GM18508 (cell line): ENCODE data around the gene ENTHD1.

Source experiments
- ATAC-seq: cut with Tn5 transposase; IDR thresholded peaks from one replicate; pipeline ENCODE4 v1.9.1; 2021; ENCODE audit warnings: moderate number of reproducible peaks; ENCODE audit not compliant: insufficient read depth, unreplicated experiment

Gene ENTHD1

GRCh38 chr22:39718921-39719475 lies 174.6 kb downstream of the ENTHD1 start:
- ATAC-seq: no peak

- ATAC-seq: no peak
Observed at GRCh38 chr22:39718206-39718605, 175.4 kb downstream of the ENTHD1 start.

GRCh38 chr22:39717099-39717498 lies 176.5 kb downstream of the ENTHD1 start:
- ATAC-seq: no peak

- ATAC-seq: no peak
Observed at GRCh38 chr22:39716534-39716933, 177.0 kb downstream of the ENTHD1 start.

- ATAC-seq: no peak
Observed at GRCh38 chr22:39715778-39716495, 177.6 kb downstream of the ENTHD1 start.

GRCh38 chr22:39714321-39714720 lies 179.2 kb downstream of the ENTHD1 start:
- no peak for ATAC-seq

- no peak for ATAC-seq
Observed at GRCh38 chr22:39713799-39714290, 179.7 kb downstream of the ENTHD1 start.

GRCh38 chr22:39712751-39713525 lies 180.6 kb downstream of the ENTHD1 start:
- ATAC-seq: no peak

GRCh38 chr22:39712081-39712480 lies 181.5 kb downstream of the ENTHD1 start:
- ATAC-seq: no peak

GRCh38 chr22:39710380-39711150 lies 183.0 kb downstream of the ENTHD1 start:
- ATAC-seq: no peak

- no peak for ATAC-seq
Observed at GRCh38 chr22:39707816-39708215, 185.7 kb downstream of the ENTHD1 start.

GRCh38 chr22:39707351-39707750 lies 186.2 kb downstream of the ENTHD1 start:
- no peak for ATAC-seq

- no peak for ATAC-seq
Observed at GRCh38 chr22:39706376-39707140, 187.0 kb downstream of the ENTHD1 start.

- ATAC-seq: no peak
Observed at GRCh38 chr22:39705386-39705785, 188.2 kb downstream of the ENTHD1 start.

- no peak for ATAC-seq
Observed at GRCh38 chr22:39703928-39704639, 189.5 kb downstream of the ENTHD1 start.

GRCh38 chr22:39703091-39703490 lies 190.5 kb downstream of the ENTHD1 start:
- no peak for ATAC-seq

GRCh38 chr22:39700565-39700964 lies 193.0 kb downstream of the ENTHD1 start:
- no peak for ATAC-seq

GRCh38 chr22:39699631-39700360 lies 193.8 kb downstream of the ENTHD1 start:
- ATAC-seq: no peak
